Activated CD8-positive, alpha-beta memory T cell treated with anti-CD3 and anti-CD28 coated beads for 48 hours (primary cell): ENCODE data around the gene DPP9.

Experiments
- DNase-seq, 3 experiments: peaks; one replicate each; pipeline ENCODE4 v3.0.0-alpha.2; 2020; ENCODE audit warnings: low read depth in 2 of 3, low spot score in 2 of 3

DPP9 gene

GRCh38 chr19:4660993-4661392 is 62.6 kb downstream of the DPP9 start:
- no peak for DNase-seq

GRCh38 chr19:4660181-4660791 is 63.4 kb downstream of the DPP9 start:
- no peak for DNase-seq

GRCh38 chr19:4657835-4658234 is 65.8 kb downstream of the DPP9 start:
- DNase-seq: no peak

DNA sequence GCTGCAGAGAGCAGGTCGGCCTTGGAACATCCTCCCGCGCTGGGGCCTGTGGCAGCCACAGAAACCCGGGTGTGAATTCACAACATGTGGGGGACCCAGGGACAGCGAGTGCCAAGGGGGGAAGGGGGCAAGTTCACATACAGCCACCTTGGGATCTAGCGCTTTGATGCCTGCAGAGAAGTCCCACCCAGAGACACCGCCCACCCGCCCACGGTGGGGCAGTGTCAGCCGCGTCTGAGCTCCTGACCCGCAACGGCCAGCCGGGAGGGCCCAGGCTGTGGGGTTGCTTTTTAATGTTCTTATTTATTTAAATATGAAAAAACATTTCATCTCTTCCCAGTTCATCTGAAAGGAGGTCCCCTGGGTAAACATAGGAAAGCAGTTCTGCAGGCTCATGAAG is 66.4 kb downstream of the DPP9 start:
- DNase-seq: no peak

- no peak for DNase-seq
Observed at GRCh38 chr19:4656102-4656501, 67.5 kb downstream of the DPP9 start.

DNA sequence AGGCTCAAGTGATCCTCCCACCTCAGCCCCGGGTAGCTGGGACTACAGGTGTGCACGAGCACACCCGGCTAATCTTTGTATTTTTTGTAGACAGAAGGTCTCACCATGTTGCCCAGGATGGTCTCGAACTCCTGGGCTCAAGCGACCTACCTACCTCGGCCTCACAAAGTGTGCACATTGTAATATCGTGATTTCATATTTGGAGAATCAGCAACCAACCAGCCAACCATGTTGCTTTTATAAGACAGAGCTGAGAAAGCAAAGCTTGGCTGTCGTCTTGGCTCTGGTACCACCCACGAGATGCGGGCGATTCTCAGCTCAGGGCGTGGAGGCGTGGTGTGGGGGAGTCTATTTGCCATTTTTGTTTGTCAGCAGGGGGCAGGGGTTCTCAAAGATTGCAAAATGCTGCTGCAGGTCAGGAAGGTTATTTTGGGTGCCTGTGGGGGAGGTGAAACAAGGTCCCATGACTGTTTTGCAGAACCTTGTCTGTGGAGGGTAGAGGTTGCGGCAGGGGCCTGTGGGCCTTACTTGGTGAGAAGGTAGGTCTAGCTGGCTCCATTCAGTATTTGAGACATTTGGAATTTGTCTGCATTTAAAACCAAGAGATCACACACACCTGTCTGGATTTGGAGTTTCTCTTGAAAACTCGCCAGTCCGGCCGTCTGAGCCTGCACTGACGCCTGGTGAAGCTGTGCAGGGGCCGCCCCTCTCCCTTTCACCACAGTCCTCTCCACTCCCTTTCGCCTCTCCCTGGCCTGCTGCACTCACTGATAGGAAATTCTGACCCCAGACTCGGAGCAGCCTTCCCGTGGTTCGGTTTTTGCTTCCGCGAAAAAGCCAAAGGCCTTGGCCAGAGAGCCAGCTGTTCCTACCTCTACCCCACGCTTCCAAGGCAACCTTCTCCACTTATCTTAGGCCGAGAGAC is 68.9 kb downstream of the DPP9 start:
- no peak for DNase-seq

DNA sequence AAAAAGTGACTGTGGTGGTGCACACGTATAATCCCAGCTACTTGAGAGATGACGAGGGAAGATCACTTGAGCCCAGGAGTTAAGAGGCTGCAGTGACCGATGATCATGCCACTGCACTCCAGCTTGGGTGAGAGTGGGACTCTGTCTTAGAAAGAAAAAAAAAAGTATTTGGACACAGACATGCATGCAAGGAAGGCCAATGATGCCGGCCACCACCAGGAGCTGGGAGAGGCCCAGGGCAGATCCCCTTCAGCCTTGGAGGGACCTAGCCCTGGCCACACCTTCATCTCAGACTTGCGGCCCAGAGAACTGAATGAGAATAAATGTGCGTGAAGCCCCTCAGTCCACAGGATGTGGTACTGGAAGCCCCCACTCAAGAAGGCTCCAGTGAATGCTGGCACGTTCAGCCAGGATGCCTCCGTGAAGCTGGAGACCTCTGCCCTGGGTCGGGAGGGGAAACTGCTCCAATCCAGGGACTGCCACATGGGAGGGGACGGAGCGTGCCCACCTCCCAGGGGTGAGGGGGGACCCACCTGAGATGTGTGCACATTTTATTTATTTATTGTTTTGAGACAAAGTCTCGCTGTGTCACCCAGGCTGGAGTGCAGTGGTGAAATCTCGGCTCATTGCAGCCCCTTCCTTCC is 69.7 kb downstream of the DPP9 start:
- no peak for DNase-seq

- DNase-seq: no peak
Observed at GRCh38 chr19:4652075-4652474, 71.6 kb downstream of the DPP9 start.

- no peak for DNase-seq
Observed at GRCh38 chr19:4650159-4650558, 73.5 kb downstream of the DPP9 start.

GRCh38 chr19:4649392-4650047 is 74.1 kb downstream of the DPP9 start:
- DNase-seq: no peak

DNA sequence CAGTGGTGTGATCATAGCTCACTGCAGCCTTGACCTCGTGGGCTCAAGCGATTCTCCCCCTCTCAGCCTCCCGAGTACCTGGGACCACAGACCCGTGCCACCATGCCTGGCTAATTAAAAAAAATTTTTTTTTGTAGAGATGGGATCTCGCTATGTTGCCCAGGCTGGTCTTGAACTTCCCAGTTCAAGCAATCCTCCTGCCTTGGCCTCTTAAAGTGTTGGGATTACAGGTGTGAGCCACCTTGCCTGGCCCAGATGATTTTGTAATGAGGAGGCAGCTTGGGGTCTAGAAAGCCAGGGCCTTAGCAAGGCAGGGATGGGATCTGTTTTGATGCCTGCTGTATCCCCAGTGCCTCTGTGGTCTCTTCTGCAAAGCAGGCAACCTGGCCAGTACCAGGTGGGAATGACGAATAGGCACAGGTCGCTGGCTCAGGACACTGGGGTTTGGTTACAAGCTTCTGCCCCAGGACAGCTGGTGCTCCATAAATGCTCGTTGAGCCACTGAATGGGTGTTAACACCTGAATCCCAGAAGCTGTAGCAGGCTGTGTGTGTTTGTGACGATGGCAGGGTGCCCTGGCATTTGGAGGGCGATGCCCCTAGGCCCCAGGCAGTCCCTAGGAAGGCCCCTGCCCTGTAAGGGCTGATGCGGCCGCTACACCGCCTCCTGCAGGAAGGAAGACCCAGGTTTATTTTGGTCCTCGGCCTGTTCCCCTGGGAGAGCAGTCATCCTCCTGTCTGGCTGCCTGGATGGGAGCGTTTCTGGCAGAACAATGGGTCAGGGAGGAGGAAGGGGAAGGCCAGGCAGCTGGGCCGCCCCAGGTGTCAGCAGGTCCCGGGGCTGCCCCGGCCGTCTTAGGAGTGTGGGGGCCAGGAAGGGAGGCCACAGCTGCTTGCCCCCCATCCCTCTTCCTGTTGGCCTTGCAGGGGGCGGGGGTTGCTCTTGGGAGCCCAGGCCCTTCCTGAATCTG is 75.7 kb downstream of the DPP9 start:
- DNase-seq: no peak

DNA sequence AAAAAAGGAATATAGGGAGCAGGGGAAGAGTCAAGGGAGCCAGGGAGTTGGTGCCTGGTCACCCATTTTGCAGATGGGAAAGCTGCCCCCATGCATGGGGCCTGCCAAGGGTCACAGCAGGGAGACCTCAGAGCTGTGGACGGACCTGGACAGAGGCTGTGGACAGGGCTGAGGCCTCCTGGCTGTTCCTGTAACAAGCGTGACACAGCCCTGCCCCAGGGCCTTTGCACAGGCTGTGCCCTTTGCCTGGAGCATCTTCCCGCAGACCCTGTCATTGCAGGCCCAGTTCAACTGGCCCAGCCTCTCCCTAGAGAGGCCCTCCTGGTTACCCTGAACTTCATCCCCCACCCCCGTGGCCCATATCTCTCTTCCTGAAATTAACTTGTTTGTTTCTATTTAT is 77.9 kb downstream of the DPP9 start:
- DNase-seq: no peak

DNA sequence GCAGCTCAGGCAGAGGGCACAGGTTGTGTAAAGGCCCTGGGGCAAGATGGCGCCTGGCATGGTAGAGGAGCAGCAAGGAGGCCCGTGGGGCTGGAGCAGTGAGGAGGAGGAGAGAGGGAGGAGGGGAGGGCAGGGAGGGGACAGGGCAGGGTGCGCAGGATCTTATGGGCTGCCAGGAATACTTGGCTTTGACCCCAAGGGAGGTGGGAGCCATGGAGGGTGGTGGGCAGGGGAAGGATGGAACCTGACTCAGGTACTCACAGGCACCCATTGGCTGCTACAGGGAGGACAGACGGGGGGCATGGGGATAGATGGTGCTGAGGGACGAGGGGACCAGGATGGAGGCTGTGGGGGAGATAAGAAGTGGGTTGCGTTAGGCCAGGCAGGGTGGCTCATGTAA is 81.0 kb downstream of the DPP9 start:
- DNase-seq: no peak

- no peak for DNase-seq
Observed at GRCh38 chr19:4641132-4641531, 82.5 kb downstream of the DPP9 start.

DNA sequence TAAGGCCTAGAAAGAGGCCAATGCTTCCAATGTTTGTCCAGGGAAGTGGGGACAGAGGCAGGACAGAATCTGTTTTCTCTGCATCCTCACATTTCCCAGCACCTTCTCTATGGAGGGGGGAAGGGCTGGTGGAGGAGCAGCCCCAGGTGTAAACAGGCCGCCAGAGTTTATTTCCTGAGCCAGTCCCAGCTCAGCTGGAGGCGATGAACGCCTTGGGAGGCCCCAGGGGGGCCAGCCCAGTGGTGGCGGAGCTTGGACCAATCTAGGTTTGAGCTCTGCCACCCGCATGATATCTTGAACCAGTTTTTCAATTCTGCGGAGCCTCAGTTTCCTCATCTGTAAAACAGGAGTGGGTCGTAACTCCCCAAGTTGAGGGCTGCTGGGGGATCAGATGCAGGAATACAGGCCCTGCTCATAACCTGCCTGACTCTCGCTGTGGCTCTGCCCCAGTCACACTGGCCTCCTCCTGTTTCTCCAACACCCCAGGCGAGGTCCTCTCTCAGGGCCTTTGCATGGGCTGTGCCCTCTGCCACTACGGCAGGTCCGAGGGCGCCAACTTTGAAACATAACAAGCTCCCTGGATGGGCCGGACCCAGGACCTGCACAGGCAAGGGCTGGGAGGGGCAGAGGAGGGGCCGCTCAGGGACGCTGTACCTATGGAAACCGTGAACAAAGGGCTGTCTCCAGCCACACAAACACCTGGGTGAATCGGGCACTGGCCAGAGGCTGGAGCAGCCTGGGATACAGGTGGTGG is 83.2 kb downstream of the DPP9 start:
- DNase-seq: no peak

- no peak for DNase-seq
Observed at GRCh38 chr19:4639531-4640246, 84.0 kb downstream of the DPP9 start.

GRCh38 chr19:4638828-4639530 is 84.7 kb downstream of the DPP9 start, which contains the start of gene TNFAIP8L1:
Gene TNFAIP8L1 (plus strand): TSS chr19:4639516. CDS start chr19:4651870, 12,354 bp downstream.
- peak; percentile 96 to 98 (median 97) for DNase-seq

DNA sequence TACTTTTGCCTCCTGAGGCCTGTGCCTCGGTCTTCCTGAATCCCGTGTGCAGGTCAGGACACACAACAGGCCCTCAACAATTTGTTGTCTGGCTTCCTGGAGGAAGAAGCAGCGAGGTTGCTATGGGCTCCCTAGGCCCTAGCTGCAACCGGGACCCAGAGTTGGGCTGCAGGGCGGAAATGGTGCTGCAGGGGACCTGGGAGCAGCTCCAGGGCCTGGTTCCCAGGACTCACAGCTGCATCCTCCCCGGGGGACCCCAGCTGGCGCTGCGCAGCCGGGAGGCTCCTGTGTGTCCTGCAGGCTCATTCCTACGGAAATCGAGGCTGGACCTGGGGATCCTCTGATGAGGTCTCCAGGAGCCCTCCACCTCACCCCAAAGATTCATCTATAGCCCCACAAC is 85.3 kb downstream of the DPP9 start:
- no peak for DNase-seq
